OCI-LY3 (cell line): ENCODE measurements around the gene STOML2.

Source experiments
- CTCF ChIP-seq: fragments of 200-600, 300-600 bp; sonication (generic); IDR thresholded peaks from 2 replicates; pipeline ENCODE4 v1.5.1; 2014; ENCODE audit warnings: antibody characterized with exemption, low read length, low read depth
- EZH2phosphoT487 ChIP-seq: fragments of 200-600 bp; shearing (Covaris generic); IDR thresholded peaks from 2 replicates; pipeline ENCODE4 v1.6.1; 2018; ENCODE audit warnings: antibody characterized with exemption, mixed run types, low read depth

DNA sequence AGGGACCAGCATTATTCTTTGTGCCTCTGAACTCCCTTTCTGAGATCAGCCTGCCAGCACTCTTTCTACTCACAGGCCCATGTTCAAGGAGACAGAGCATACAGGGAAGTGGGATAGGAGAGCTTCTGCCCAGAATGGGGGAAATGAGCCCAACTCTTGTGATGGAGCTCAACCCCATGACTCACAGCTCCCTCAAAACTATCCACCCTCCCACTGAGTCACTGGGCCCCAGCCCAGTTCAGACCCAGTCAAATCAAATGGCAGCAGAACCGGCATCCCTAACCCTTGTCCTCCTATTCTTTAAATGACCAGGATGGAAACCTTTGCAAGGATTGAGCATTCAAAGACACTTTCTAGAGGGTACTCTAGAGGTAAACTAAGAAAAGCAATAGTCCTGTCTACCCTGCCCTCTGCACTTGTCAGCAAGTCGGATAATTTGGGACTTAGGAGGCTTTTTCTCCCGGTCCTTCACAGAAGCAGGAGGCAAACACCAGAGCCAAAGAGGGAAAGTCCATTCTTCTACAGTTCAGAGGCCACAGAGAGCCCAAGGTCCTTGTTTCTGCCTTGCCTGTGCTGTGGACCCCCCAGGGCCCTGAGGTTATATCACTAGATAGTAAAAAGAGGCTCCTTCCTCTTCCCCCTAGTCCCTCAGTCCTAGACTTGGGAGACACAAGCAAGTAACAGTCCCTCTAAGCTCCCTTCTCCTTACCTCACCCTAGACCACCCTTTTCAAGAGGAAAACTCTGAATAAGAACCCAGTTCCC is 9.5 kb upstream of the STOML2 start:
- TF ChIP-seq EZH2phosphoT487 (no peak), CTCF (no peak)
